Right lobe of liver (tissue), 4 donors: ENCODE data around the gene CBX3.

Experiments
- POLR2A ChIP-seq: fragments of 450-650 bp; IDR thresholded peaks from one replicate; pipeline ENCODE4 v1.6.1; 2017; ENCODE audit warnings: antibody characterized with exemption, mild to moderate bottlenecking
- TF ChIP-seq, protein P1 (sequence below), 4 donors: fragments of 200-600 bp in 3 of 4; fragments of 450-650 bp in 1 of 4; IDR thresholded peaks; one replicate each; pipeline versions ENCODE4 v1.5.1 to v1.8.0; 2016 to 2022; ENCODE audit warnings: antibody characterized with exemption in 4 of 4, mild to moderate bottlenecking in 2 of 4
- donor health status: DM: no; HTN: no; CAD: no.
- donor health status: DM: no; HTN: no; CAD: no.
- donor health status: DM: no; HTN: yes; CAD: no.

GRCh38 chr7:26185131-26185843, 16.3 kb upstream of the CBX3 start:
- TF ChIP-seq, protein P1, sequence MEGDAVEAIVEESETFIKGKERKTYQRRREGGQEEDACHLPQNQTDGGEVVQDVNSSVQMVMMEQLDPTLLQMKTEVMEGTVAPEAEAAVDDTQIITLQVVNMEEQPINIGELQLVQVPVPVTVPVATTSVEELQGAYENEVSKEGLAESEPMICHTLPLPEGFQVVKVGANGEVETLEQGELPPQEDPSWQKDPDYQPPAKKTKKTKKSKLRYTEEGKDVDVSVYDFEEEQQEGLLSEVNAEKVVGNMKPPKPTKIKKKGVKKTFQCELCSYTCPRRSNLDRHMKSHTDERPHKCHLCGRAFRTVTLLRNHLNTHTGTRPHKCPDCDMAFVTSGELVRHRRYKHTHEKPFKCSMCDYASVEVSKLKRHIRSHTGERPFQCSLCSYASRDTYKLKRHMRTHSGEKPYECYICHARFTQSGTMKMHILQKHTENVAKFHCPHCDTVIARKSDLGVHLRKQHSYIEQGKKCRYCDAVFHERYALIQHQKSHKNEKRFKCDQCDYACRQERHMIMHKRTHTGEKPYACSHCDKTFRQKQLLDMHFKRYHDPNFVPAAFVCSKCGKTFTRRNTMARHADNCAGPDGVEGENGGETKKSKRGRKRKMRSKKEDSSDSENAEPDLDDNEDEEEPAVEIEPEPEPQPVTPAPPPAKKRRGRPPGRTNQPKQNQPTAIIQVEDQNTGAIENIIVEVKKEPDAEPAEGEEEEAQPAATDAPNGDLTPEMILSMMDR (IDR thresholded peaks at IDR 0.05), result no peak
- no peak for TF ChIP-seq POLR2A
